Fibroblast of lung (primary cell): ENCODE data around the gene CCDC12. TPM values are rescaled to one million over a fixed set of nuclear protein-coding genes. Genes with fewer than 3 reads are reported as not detected.

Experiments used
- DNase-seq, 2 donors: peaks; one replicate each; pipeline versions ENCODE4 v3.0.0 to v3.0.0-alpha.2; 2010; ENCODE audit warnings: low read depth in 2 of 2
- H2AFZ ChIP-seq: 2 replicates; pipeline ENCODE4 v1.5.1; 2012; ENCODE audit warnings: low read length, control low read depth, inconsistent platforms
- H3K27ac ChIP-seq: 2 replicates; pipeline ENCODE4 v1.5.1; 2011; ENCODE audit warnings: low read length, control low read depth; ENCODE audit not compliant: insufficient read depth
- H3K27me3 ChIP-seq: 2 replicates; pipeline ENCODE4 v1.5.1; 2011; ENCODE audit warnings: mild to moderate bottlenecking, low read length; ENCODE audit not compliant: control insufficient read depth, insufficient read depth
- H3K36me3 ChIP-seq: 2 replicates; pipeline ENCODE4 v1.5.1; 2011; ENCODE audit warnings: low read length; ENCODE audit not compliant: control insufficient read depth, insufficient read depth
- H3K4me1 ChIP-seq: 2 replicates; pipeline ENCODE4 v1.5.1; 2011; ENCODE audit warnings: low read length; ENCODE audit not compliant: control insufficient read depth, insufficient read depth; ENCODE audit errors: extremely low read depth
- H3K4me2 ChIP-seq: 2 replicates; pipeline ENCODE4 v1.5.1; 2011; ENCODE audit warnings: low read length, control low read depth; ENCODE audit not compliant: insufficient read depth; ENCODE audit errors: extremely low read depth
- H3K4me3 ChIP-seq, 4 experiments: fragments of 200-600 bp in 1 of 4; sonication (generic) in 1 of 4; replicated peaks in 1 of 4; 2 replicates each; pipeline ENCODE4 v1.5.1; 2011 to 2016; ENCODE audit warnings: low read length in 4 of 4, low read depth in 3 of 4, mild to moderate bottlenecking in 3 of 4, control low read depth in 2 of 4, inconsistent platforms in 1 of 4, mixed read lengths in 1 of 4; ENCODE audit not compliant: insufficient read depth in 1 of 4; ENCODE audit errors: control extremely low read depth in 1 of 4
- H3K79me2 ChIP-seq: 2 replicates; pipeline ENCODE4 v1.5.1; 2012; ENCODE audit warnings: mild to moderate bottlenecking, low read length, inconsistent platforms; ENCODE audit not compliant: control insufficient read depth, insufficient read depth
- H3K9ac ChIP-seq: 2 replicates; pipeline ENCODE4 v1.5.1; 2011; ENCODE audit warnings: mild to moderate bottlenecking, low read length, control low read depth; ENCODE audit not compliant: insufficient read depth
- H3K9me3 ChIP-seq: 2 replicates; pipeline ENCODE4 v1.5.1; 2012; ENCODE audit warnings: low read depth, low read length; ENCODE audit not compliant: control insufficient read depth, insufficient read depth
- H4K20me1 ChIP-seq: 2 replicates; pipeline ENCODE4 v1.5.1; 2011; ENCODE audit warnings: low read length; ENCODE audit not compliant: control insufficient read depth, insufficient read depth; ENCODE audit errors: extremely low read depth
- CTCF ChIP-seq, 2 donors: IDR thresholded peaks in 1 of 2; conservative IDR thresholded peaks in 1 of 2; 1 replicate in 1 of 2; 2 replicates in 1 of 2; pipeline ENCODE4 v1.5.1; 2011 to 2012; ENCODE audit warnings: low read length in 2 of 2, control low read depth in 1 of 2, inconsistent platforms in 1 of 2, low read depth in 1 of 2, mild to moderate bottlenecking in 1 of 2
- EZH2 ChIP-seq: IDR thresholded peaks from 2 replicates; pipeline ENCODE4 v1.5.1; 2012; ENCODE audit warnings: low read length, control low read depth, mild to moderate bottlenecking; ENCODE audit errors: missing control alignments
- polyA plus RNA-seq, 2 donors: library from polyadenylated mRNA; depleted of rRNA in 1 of 2; stranded (reverse) in 1 of 2; unstranded in 1 of 2; fragments of >200 nt; gene quantifications; 2 replicates each; pipeline ENCODE4 v1.2.1, GENCODE V29; 2011 to 2012; ENCODE audit warnings: missing spikeins in 1 of 2
- total RNA-seq: library from RNA; depleted of rRNA; stranded (reverse); fragments of >200 nt; gene quantifications from 2 replicates; pipeline ENCODE4 v1.2.1, GENCODE V29; 2014

CCDC12 gene
- total and polyA plus RNA-seq, 2 donors (not counting 1 experiment from before 2014, with no cell fraction given) = 28.0 to 29.2 TPM

- H4K20me1 ChIP-seq = no peaks in the 10 kb centered on the region
- no peaks in the 10 kb centered on the region for H3K27me3 ChIP-seq
- H3K4me2 ChIP-seq = no peak overlapping the region
- no peak overlapping the region for H3K9ac ChIP-seq
- H2AFZ ChIP-seq = no peak overlapping the region
- no peak overlapping the region for H3K27ac ChIP-seq
- TF ChIP-seq EZH2 = no peak
- no peak for TF ChIP-seq CTCF (conservative IDR thresholded peaks at IDR 0.05 in 1 of 2, IDR thresholded peaks at IDR 0.05 in 1 of 2; ENCODE audit: low read depth in 1 of 2, low read length in 2 of 2)
- DNase-seq = no peak
- peaks cover 76% of the 10 kb centered on the region for H3K79me2 ChIP-seq
- no peaks in the 10 kb centered on the region for H3K9me3 ChIP-seq
- peaks cover 9% of the 10 kb centered on the region for H3K36me3 ChIP-seq
- no peak overlapping the region for H3K4me3 ChIP-seq
- no peaks in the 10 kb centered on the region for H3K4me1 ChIP-seq
Measured at GRCh38 chr3:46944191-46944590, 32.4 kb downstream of the CCDC12 start.

GRCh38 chr3:46943237-46944187 is 33.0 kb downstream of the CCDC12 start:
- Histone ChIP-seq H3K36me3 (peaks cover 9% of the 10 kb centered on the region), H3K27ac (no peak overlapping the region), H3K4me2 (no peak overlapping the region), H3K4me3 (no peak overlapping the region), H2AFZ (no peak overlapping the region), H3K9me3 (no peaks in the 10 kb centered on the region), H3K9ac (no peak overlapping the region), H3K27me3 (no peaks in the 10 kb centered on the region), H3K79me2 (peaks cover 69% of the 10 kb centered on the region), H4K20me1 (no peaks in the 10 kb centered on the region), H3K4me1 (no peaks in the 10 kb centered on the region)
- no peak for DNase-seq
- no peak for TF ChIP-seq CTCF (conservative IDR thresholded peaks at IDR 0.05 in 1 of 2, IDR thresholded peaks at IDR 0.05 in 1 of 2; ENCODE audit: low read depth in 1 of 2, low read length in 2 of 2)
- no peak for TF ChIP-seq EZH2

- TF ChIP-seq CTCF (conservative IDR thresholded peaks at IDR 0.05 in 1 of 2, IDR thresholded peaks at IDR 0.05 in 1 of 2; ENCODE audit: low read depth in 1 of 2, low read length in 2 of 2) (no peak), EZH2 (no peak)
- Histone ChIP-seq H4K20me1 (no peaks in the 10 kb centered on the region), H3K9ac (no peak overlapping the region), H3K4me2 (no peak overlapping the region), H3K27me3 (no peaks in the 10 kb centered on the region), H3K79me2 (peaks cover 62% of the 10 kb centered on the region), H3K4me3 (no peak overlapping the region), H3K36me3 (peaks cover 9% of the 10 kb centered on the region), H3K9me3 (no peaks in the 10 kb centered on the region), H3K4me1 (peaks cover under 1% of the 10 kb centered on the region), H2AFZ (no peak overlapping the region), H3K27ac (no peak overlapping the region)
- DNase-seq = no peak
Measured at GRCh38 chr3:46942481-46943236, 33.9 kb downstream of the CCDC12 start.
